T-helper 17 cell (primary cell): ENCODE data around the gene COMMD1. TPM values are rescaled to one million over a fixed set of nuclear protein-coding genes. Genes with fewer than 3 reads are reported as not detected.
"Not testable (repeated sequence)": the region's sequence is repeated elsewhere in the genome, so short reads cannot be mapped to it uniquely, and the experiment has no call there.

Experiments used
- ATAC-seq: fragments of 150-1000 bp; cut with Tn5 transposase; 2 replicates; pipeline ENCODE4 v1.10.0; 2021; ENCODE audit warnings: mild to moderate bottlenecking, moderate library complexity
- DNase-seq, 3 donors: peaks; one replicate each; pipeline versions ENCODE4 v3.0.0 to v3.0.0-alpha.2; 2020 to 2021
- H3K9me3 ChIP-seq: one replicate; pipeline ENCODE4 v1.7.0; 2013; ENCODE audit warnings: low read length, mild to moderate bottlenecking; ENCODE audit not compliant: control insufficient read depth, poor library complexity, severe bottlenecking
- H3K27ac Mint-ChIP-seq: one replicate; pipeline ENCODE4 v1.8.0; 2022; ENCODE audit warnings: mild to moderate bottlenecking, moderate library complexity, mixed read lengths
- H3K27me3 Mint-ChIP-seq: one replicate; pipeline ENCODE4 v1.8.0; 2022; ENCODE audit warnings: mixed read lengths
- H3K36me3 Mint-ChIP-seq: one replicate; pipeline ENCODE4 v1.8.0; 2022; ENCODE audit warnings: low read depth, mixed read lengths
- H3K4me1 Mint-ChIP-seq: one replicate; pipeline ENCODE4 v1.8.0; 2022; ENCODE audit warnings: mild to moderate bottlenecking, mixed read lengths
- H3K4me3 Mint-ChIP-seq: one replicate; pipeline ENCODE4 v1.8.0; 2022; ENCODE audit warnings: mild to moderate bottlenecking, moderate library complexity, mixed read lengths
- total RNA-seq, 4 donors: library from RNA in 2 of 4; stranded (reverse) in 2 of 4; gene quantifications; one replicate each; pipeline ENCODE4 v1.2.3 and lab custom pipeline; 2022 to 2026

The COMMD1 gene
- total RNA-seq, 2 donors from 2014 or later: 21.5 to 23.8 TPM

GRCh38 chr2:62141142-62141740 lies 235.8 kb downstream of the COMMD1 start:
- no peaks in the 10 kb centered on the region for H3K27me3 Mint-ChIP-seq
- H3K9me3 ChIP-seq: no peaks in the 10 kb centered on the region
- no peaks in the 10 kb centered on the region for H3K4me1 Mint-ChIP-seq
- no peak overlapping the region for H3K27ac Mint-ChIP-seq
- no peak for DNase-seq
- H3K36me3 Mint-ChIP-seq: peaks cover 2% of the 10 kb centered on the region
- no peak for ATAC-seq
- H3K4me3 Mint-ChIP-seq: no peak overlapping the region

GRCh38 chr2:62142054-62142453 lies 236.6 kb downstream of the COMMD1 start:
- H3K4me1 Mint-ChIP-seq: no peaks in the 10 kb centered on the region
- ATAC-seq (no peak), DNase-seq (no peak)
- H3K36me3 Mint-ChIP-seq: peaks cover 2% of the 10 kb centered on the region
- no peak overlapping the region for H3K27ac Mint-ChIP-seq
- no peaks in the 10 kb centered on the region for H3K9me3 ChIP-seq
- H3K4me3 Mint-ChIP-seq: no peak overlapping the region
- no peaks in the 10 kb centered on the region for H3K27me3 Mint-ChIP-seq

- no peak overlapping the region for H3K27ac Mint-ChIP-seq
- no peaks in the 10 kb centered on the region for H3K27me3 Mint-ChIP-seq
- no peak overlapping the region for H3K4me3 Mint-ChIP-seq
- H3K36me3 Mint-ChIP-seq: peaks cover 2% of the 10 kb centered on the region
- H3K4me1 Mint-ChIP-seq: peaks cover 2% of the 10 kb centered on the region
- no peak for DNase-seq
- no peak for ATAC-seq
- H3K9me3 ChIP-seq: no peaks in the 10 kb centered on the region
Observed at GRCh38 chr2:62143696-62144095, 238.2 kb downstream of the COMMD1 start.

GRCh38 chr2:62144689-62145477 lies 239.4 kb downstream of the COMMD1 start:
- H3K4me3 Mint-ChIP-seq: no peak overlapping the region
- H3K36me3 Mint-ChIP-seq: no peaks in the 10 kb centered on the region
- H3K9me3 ChIP-seq: no peaks in the 10 kb centered on the region
- H3K4me1 Mint-ChIP-seq: peaks cover 2% of the 10 kb centered on the region
- H3K27me3 Mint-ChIP-seq: no peaks in the 10 kb centered on the region
- no peak overlapping the region for H3K27ac Mint-ChIP-seq
- ATAC-seq: no peak
- no peak for DNase-seq

- no peaks in the 10 kb centered on the region for H3K9me3 ChIP-seq
- DNase-seq (no peak), ATAC-seq (no peak)
- Mint-ChIP-seq H3K27ac (no peak overlapping the region), H3K36me3 (no peaks in the 10 kb centered on the region), H3K4me3 (no peak overlapping the region), H3K27me3 (no peaks in the 10 kb centered on the region), H3K4me1 (peaks cover 2% of the 10 kb centered on the region)
Observed at GRCh38 chr2:62145478-62146100, 240.1 kb downstream of the COMMD1 start.

- peak in 1 of 3 donors; percentile 9 for DNase-seq
- not testable (repeated sequence) for H3K9me3 ChIP-seq, H3K27me3 Mint-ChIP-seq, ATAC-seq, H3K27ac Mint-ChIP-seq, H3K36me3 Mint-ChIP-seq, H3K4me1 Mint-ChIP-seq
- H3K4me3 Mint-ChIP-seq: peak overlapping the region; percentile 25
Observed at GRCh38 chr2:62146790-62147189, 241.3 kb downstream of the COMMD1 start.

DNA sequence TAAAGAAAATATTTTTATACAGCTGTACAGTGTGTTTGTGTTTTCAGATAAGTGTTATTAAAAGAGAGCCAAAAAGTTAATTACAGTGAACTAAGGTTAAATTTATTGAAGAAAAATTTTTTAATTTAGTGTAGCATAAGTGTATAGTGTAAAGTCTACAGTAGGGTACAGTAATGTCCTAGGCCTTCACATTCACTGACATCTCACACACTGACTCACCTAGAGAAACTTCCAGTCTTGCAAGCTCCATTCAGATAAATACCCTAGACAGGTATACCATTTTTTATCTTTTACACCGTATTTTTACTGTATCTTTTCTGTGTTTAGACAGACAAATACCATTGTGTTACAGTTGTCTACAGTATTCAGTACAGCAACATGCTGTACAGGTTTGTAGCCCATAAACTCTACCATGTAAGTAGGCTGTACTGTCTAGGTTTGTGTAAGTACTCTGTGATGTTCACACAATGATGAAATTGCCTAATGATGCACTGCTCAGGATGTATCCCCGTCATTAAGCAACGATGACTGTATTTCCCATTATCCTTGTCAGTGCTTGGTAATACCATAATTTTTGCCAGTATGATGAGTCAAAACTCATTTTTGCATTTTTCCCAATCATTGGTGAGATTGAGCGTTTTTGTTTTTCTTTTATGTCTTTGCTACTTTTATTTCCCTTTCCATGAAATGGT lies 242.3 kb downstream of the COMMD1 start:
- DNase-seq (no peak), ATAC-seq (no peak)
- H3K4me3 Mint-ChIP-seq: no peak overlapping the region
- peaks cover 2% of the 10 kb centered on the region for H3K4me1 Mint-ChIP-seq
- no peaks in the 10 kb centered on the region for H3K9me3 ChIP-seq
- no peaks in the 10 kb centered on the region for H3K27me3 Mint-ChIP-seq
- no peak overlapping the region for H3K27ac Mint-ChIP-seq
- H3K36me3 Mint-ChIP-seq: peaks cover 2% of the 10 kb centered on the region

- no peaks in the 10 kb centered on the region for H3K9me3 ChIP-seq
- H3K27me3 Mint-ChIP-seq: no peaks in the 10 kb centered on the region
- ATAC-seq: no peak
- H3K4me3 Mint-ChIP-seq: no peak overlapping the region
- no peak overlapping the region for H3K27ac Mint-ChIP-seq
- peaks cover 2% of the 10 kb centered on the region for H3K4me1 Mint-ChIP-seq
- peaks cover 2% of the 10 kb centered on the region for H3K36me3 Mint-ChIP-seq
- DNase-seq: no peak
Observed at GRCh38 chr2:62149708-62150107, 244.2 kb downstream of the COMMD1 start.

DNA sequence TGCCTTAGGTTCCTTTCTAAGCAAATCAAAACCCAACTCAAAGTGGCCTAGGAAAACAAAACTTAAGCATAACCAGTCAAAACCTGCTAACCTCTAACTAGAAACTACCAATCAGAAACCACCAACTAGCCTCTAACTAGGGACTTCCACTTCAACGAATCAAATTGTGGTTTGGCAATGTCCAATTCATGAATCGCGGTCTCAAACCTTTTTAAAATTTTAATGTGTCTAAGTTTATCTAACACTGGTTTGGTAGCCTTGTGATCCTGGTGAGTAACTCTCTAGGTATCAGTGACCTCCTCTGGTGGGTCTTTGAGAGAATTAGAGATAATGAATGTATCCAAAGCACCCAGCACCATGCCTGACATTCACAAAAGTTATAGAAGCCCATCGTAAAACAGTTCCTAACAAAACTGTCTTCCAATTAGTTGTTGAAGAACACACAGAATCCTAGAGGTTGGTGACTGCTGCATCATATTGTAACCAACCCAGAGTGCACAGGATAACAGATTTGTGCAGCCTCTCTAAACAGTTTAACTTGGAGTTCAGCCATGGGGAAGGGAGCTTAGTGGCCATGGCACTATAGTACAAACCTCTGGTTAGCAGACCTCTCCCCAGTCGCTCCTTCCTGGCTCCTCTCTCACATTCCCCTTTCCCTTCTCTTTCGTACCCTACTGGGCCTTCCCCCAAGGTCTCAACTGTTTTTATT lies 245.3 kb downstream of the COMMD1 start:
- H3K4me3 Mint-ChIP-seq: no peak overlapping the region
- H3K36me3 Mint-ChIP-seq: peaks cover 2% of the 10 kb centered on the region
- H3K27ac Mint-ChIP-seq: no peak overlapping the region
- H3K27me3 Mint-ChIP-seq: no peaks in the 10 kb centered on the region
- DNase-seq (no peak), ATAC-seq (no peak)
- no peaks in the 10 kb centered on the region for H3K9me3 ChIP-seq
- peaks cover 2% of the 10 kb centered on the region for H3K4me1 Mint-ChIP-seq

GRCh38 chr2:62151306-62151638 lies 245.8 kb downstream of the COMMD1 start:
- peaks cover 2% of the 10 kb centered on the region for H3K36me3 Mint-ChIP-seq
- ATAC-seq: no peak
- no peak overlapping the region for H3K4me3 Mint-ChIP-seq
- no peaks in the 10 kb centered on the region for H3K9me3 ChIP-seq
- no peaks in the 10 kb centered on the region for H3K27me3 Mint-ChIP-seq
- DNase-seq: no peak
- no peak overlapping the region for H3K27ac Mint-ChIP-seq
- peaks cover 2% of the 10 kb centered on the region for H3K4me1 Mint-ChIP-seq

- H3K9me3 ChIP-seq: no peaks in the 10 kb centered on the region
- ATAC-seq: no peak
- Mint-ChIP-seq H3K4me1 (peaks cover 2% of the 10 kb centered on the region), H3K4me3 (no peak overlapping the region), H3K36me3 (peaks cover 2% of the 10 kb centered on the region), H3K27me3 (no peaks in the 10 kb centered on the region), H3K27ac (no peak overlapping the region)
- no peak for DNase-seq
Observed at GRCh38 chr2:62152000-62152399, 246.5 kb downstream of the COMMD1 start.

DNA sequence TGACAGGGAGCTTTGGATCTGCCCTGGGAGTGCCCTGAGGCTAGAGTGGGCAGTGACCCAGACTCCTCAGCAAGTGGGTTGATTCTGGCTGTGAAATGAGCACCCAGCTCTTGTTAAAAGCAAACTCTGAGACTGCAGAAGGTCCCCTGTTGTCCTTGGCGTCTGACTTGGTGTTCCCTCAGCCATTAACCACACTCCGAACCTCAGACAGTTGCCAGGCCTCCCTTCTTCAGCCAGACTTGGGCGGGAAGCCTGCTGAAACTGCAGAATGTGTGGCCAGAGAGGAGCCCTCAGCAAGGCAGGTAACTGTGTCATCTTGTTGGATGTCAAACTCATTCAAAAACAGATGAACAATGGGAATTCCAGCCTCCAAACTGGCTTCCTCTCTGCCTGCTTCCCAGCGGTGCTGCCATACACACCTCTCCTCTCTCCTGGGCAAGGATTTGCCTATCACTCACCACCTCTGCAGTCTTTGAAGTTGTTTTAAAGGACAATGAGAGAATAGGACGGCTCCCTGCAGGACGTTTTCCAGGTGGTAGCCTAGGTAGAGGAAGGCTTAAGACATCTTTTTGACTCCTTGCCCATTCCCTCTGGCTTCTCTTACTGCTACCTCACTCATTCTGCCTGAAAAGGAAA lies 251.5 kb downstream of the COMMD1 start:
- ATAC-seq: no peak
- Mint-ChIP-seq H3K4me3 (no peak overlapping the region), H3K36me3 (no peaks in the 10 kb centered on the region), H3K4me1 (no peaks in the 10 kb centered on the region), H3K27ac (no peak overlapping the region), H3K27me3 (no peaks in the 10 kb centered on the region)
- H3K9me3 ChIP-seq: no peaks in the 10 kb centered on the region
- DNase-seq: no peak
